ENCODE data around the gene DPF3.

DPF3 gene

DNA sequence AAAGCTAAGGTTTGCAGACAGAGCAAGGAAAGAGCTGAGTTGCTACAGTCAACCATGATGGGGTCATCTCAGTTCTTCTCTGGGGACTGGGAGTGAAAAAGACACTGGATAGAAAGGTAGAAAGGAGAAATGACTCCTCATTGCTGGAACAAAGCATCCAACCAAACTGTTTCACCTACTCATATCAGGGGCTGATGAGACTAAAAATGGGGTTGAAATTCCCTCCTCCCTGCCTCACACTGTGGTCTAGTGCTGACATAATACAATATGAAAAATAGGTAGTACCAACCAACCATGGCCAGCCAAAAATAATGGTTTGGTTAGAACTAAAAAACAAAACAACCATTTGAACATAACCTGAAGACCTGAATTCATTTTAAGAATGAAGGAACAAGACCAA, 220.7 kb downstream of the DPF3 start:
- DNase-seq, result no peak

DNA sequence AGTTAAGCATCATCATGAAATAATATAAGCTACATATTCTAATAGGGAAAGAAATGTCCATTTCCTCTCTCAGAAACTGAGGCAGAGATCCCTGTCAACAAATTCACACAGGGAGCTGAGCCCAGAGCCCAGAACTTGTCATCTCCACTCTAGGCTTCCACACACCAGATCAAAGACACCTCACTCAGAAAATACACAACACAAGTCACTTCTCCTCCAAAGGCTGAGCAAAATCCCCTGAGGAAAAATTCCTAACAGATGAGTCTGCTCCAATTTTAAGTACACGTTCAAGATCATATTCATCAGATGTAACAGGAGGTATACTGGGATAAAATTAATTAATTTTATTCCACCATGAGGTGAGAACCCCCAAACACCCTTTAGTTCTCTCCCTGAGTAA, 227.3 kb downstream of the DPF3 start:
- no peak for DNase-seq

DNA sequence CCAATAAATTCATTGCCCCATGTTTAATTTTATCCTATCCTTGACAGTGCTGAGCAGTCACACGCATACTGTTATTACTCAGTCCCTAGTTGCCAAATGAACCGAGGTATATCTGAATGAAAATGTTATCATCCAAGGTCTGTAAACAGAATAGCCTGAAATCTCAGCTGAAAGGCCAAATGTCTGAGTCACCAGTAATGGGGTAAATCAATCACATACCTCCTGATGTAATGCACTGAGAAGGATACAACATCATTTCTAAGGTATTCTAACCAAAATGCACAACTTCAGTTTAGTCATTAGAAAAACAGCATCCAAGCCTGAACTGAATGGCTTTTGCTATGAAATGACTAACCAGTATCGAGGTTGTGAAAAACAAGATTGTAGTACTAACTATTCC, 228.6 kb downstream of the DPF3 start:
- DNase-seq, result no peak

DNA sequence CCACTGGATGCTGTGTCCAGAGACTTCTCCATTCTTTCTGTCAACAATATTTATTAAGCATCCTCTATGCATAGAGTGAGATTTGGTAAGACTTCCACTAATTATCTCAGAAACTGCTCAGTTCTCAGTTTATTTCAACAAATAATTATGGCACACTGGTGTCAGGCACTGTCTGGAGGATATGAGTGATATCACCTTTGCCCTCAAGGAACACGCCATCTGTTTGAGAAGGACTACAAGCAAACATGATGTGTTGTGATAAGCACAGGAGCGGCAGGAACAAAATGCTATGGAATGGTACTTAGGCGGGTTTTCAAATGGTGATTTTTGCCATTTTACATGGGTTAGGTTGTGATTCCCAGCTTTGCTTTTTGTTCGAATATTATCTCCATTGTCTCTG, 229.2 kb downstream of the DPF3 start:
- DNase-seq, result no peak

DNA sequence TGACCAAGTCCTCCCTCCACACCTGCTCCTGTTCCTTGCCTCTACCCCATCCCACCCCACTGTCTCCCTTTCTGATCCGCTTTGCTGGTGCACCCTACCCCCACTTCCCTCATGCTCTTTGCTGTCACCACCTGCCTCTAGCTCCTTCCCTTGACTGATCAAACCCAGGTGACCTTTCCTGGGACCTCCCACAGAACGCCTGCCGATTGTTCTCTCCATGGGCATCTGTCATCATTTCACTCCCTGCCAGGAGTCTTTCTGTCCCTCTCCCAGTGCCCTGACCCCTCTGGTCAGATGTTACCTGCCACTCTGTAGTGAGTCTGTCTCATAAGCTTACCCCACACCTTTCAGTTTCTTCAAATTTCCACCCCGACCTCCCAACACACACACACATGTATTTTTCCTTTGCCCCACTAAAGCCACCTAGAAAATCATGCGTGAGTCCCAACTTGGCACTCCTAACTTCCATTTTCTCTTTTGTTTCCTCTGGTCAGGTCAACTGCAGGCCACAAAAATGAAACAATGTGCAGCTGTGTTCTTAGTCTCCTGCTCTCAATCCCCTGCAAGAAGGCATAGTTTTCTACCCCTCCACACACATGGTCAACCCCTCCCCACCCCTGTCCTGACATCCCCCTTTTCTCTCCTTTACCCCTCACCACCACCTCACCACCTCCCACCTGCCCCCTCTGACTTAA, 229.8 kb downstream of the DPF3 start:
- DNase-seq, result no peak

DNA sequence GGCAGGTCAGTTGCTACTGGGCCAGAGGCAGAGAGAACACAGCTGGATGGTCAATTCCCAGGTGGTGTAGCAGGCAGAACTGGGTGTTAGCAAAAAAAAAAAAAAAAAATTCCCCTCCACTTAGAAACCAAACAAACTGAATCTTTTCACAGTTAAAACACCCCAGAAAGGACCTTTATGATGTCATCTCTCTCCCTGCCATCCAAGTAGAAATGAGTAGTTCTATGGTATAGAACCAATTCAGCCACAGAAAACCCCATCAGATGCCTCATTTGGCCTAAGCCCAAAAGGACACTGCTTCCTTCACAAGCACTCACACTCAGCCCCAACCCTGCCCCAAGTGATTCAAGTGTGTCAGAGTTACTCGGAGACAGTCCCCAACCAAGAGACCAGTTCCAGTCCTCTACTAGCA, 230.8 kb downstream of the DPF3 start:
- no peak for DNase-seq

DNA sequence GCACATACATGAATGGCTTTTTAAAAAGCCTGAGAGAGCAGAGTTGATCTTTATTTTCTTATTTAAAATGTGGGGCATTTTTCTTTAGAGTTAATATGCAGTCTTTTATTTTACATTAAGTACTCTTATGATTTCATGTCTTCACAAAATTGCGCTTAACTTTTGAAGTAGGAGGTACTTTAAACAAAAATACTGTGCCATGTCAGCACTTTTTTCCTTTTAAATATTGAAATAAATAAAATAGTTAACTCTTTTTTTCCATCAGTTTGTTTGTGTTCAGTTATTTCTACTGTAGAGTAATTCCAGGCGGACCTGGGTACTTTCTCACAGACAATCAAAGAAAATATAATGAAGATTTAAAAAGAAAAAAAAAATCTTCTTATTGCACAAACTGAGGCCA, 231.7 kb downstream of the DPF3 start:
- DNase-seq, result no peak

DNA sequence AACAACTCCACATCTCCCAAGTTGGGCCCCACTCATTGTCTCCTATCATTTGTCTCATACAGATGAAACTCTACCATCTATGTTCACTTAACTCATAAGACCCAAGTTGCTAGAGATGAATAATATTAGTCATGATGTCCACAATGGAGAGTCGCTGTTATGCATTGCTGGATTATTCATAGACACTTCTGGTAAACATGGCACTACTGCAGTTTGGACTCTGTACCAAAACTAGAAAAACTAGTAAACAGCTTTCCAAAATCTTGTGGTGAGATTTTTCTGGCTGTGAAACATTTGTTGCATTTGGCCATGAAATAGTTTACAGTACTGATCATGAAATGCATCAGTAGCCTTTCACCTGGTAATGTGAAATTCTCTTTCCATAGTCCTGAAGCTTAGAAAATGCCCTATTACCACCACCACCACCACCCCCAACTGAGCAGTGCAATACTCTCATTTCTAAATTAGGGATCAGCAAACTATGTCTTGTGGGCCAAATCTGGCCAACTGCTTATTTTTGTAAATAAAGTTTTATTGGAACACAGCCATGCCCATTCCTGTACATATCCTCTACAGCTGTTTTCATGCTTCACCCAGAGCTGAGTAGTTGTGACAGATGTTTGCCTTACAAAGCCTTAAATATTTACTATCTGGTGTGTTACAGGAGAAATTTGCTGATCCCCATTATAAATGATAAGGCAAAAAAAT, 236.5 kb downstream of the DPF3 start:
- DNase-seq, result no peak

DNA sequence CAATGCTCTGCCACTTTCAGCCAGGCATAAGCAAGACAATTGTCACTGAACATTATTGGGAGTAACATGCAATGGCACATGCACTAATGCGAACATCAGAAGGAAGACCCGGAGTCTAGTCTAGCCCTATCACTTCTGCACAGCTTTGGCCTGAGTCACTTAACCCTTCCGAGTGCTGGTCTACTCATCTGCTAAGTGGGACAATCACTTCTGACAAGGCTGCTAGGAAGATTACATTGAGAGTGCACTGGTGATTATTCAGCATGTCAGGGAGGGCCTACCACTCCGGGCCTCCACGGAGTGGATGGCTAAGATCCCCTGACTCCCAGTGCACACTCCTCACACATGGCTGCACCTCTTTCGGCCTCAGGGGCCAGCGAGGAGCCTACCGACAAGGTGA, 240.9 kb downstream of the DPF3 start:
- no peak for DNase-seq

DNA sequence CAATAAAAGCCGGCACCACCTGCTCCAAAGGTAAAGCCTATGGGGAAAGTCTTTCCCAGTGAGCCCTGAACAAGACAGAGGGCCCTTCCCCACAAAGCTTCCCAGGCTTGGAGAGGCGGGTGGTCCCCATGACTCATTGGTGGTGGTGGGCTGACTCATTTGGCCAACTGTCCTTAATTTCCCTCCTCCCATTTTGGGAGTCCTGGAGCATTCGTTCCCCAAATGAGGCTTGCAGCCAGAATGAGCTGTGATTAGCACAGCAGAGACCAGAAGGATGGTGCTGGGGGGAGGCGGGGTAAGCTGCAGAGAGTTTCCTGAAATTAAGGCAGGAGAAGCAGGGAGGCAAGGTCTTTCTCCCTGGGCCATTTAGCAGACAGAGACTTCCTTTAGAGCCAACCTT, 241.7 kb downstream of the DPF3 start:
- no peak for DNase-seq

DNA sequence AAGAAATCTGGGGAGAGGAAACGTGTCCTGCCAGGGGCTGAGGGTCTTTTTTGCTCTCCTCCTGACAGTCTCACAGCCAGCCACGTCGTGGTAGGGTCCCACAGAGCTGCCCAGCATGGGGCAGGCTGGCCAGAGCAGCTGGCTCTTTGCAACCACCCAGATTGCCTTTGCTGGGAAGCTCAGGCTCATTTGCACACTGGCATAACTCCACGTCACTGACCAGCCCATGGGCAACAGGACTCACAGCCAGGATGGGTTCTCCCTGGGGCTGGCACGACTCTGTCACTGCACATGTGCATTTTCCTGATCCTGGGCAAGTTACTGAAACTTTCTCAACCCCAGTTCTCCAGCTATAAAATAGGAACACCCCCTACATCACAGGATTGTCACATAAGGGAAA, 242.2 kb downstream of the DPF3 start:
- no peak for DNase-seq

DNA sequence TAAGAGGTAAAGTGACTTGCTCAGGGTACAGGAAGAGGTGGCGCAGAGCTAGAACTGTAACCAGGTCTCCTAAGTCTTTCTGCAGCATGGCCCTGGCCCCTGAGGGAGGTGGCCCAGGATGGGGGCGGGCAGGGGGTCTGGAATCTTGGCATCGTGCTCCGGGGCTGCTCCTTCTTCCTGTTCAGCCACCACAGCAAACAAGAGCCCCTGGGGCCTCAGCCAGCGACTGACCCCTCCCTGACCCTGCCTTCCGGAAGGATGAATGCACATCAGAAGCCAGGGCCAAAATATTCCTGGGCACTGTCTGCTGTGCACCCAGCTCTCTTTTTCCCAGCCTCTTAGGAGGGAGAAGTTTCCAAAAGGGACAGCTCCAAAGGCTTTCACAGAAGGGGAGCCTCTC, 242.8 kb downstream of the DPF3 start:
- no peak for DNase-seq

DNA sequence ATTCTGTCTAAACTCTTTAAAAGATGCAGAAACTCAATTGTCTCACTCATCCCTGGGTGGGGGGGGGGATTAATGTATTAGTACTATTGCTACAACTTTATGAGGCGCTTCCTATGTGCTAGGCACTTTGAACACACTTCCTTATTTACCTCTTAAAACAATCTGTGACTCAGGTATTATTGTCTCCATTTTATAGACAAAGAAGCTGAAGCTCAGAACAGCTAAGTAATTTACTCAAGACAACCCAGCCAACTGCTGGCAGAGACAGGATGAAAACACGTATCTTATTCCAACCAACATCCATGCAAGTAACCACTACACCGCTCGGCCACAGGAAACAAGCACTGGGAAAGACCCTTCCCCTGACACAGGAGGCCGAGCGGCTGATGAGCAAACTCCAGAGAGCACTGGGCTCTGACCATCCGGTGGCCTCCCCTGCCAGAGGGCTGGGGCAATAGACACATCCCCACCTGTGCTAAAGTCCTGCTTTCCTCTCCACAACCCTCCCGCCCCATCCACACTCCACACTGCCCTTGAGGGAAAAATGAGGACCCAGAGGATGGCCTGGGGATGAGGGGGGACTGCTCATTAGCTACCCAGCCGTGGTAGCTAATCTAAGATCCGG, 244.2 kb downstream of the DPF3 start:
- DNase-seq, result no peak

DNA sequence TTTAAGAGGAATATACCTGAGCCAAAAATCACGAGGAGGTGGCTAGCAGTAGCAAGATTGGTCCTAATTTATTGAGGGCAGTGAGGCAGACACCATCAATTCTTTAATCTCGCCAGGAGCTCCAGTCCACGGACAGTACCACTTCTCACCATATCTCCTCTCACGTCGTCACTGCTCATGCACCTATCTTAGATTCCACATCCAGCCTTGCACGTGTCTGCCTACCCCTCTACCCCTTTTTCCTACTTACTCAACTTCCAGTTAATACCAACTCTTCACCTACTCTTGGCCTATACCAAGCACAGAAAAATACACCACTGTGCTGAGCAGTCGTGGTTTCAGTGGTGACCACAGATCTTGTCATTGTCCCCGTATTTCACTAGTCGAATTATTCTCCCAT, 246.1 kb downstream of the DPF3 start:
- DNase-seq, result no peak

DNA sequence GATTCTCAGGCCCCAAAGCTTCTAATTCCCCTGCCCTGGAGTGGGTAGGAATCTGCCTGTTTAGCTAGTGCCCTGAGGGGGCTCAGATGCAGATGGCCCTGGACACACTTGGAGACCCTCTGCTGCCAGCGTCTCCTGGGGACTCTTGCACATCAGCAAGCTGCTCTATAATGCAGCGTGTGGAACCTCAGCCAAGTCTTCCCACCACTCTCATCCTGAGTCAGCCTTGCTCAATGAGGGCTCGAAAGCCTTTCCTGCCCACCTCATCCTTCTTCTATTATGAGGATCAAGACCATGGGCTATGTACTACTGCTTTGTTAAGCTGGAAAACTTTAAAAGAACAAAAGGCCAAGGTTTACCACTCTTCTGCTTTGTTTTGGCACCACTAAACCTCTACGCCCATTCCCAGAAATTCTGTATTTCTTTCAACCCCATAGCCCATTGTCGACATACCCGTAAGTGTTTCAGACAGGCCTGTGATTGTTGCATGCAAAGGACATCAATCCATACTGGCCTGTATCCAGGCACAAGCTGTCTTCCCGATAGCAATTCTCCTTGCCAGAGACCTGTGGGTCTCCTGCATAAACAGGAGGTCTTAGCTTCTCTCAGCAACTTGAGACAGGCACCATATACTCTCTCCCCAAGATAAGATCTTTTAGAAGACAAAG, 246.9 kb downstream of the DPF3 start:
- DNase-seq, result no peak

DNA sequence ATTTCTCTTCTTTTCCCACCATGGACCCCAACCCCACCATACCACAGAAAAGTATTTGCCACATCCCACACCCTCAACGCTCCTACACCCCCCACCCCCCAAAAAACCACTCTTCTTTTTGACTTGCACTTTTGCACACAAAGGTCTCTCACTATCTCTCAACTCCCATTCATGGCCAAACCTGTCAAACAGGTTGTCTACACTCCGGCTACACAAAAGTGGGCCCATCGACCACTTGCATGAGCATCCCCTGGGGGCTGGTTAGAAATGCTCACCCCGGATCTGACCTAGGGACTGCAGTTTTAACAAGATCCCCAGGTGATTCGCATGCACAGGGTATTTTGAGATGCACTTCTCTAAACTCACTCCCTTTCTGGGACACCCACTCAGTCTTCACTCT, 248.2 kb downstream of the DPF3 start:
- DNase-seq, result no peak

DNA sequence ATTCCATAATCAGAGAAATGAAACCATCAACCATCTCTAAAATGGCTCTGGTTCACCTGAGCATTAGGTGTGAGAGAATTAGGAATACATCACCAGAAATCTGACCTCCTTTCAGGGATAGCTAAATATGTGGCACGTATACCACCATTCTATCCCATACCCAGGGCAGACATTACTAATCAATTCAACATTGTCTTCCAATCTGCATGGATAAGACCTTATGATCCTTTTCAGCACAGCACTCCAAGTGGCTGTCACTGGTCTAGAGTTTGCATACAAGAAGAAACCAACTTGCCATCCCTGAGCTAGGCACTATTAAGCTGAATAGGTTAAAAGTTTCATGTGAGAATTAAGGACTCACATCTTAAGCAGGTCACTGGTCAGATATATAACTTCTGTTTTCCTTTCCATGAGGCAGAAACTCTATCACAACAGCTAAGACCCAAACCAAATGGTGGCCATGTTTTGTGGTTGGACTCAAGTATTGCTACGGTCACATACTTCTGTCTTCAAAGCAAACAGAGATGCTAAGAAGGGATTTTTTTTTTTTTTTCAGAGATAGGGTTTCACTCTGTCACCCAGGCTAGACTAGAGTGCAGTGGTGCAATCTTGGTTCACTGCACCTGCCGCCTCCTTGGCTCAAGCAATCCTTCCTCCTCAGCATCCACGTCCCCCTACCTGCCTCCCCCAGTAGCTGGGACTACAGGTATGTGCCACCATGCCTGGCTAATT, 249.0 kb downstream of the DPF3 start:
- DNase-seq, result no peak

DNA sequence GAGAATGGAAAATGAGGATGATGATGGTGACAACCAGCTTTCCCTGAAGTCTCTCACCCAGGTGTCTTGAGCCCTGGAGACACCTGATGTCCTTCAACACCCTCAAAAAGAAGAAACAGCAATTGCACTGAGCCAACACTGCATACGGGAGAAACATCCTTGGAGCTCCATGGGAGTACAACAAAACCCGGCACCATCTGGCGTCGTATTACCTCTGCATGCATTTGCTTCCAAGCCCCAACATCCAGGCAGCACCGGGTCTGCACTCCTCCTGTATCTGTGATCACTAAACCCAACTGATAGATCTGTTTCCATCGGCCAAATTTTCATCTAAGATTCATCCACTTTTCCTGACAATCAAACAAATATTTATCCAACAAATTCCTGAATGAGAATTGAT, 249.9 kb downstream of the DPF3 start:
- no peak for DNase-seq

DNA sequence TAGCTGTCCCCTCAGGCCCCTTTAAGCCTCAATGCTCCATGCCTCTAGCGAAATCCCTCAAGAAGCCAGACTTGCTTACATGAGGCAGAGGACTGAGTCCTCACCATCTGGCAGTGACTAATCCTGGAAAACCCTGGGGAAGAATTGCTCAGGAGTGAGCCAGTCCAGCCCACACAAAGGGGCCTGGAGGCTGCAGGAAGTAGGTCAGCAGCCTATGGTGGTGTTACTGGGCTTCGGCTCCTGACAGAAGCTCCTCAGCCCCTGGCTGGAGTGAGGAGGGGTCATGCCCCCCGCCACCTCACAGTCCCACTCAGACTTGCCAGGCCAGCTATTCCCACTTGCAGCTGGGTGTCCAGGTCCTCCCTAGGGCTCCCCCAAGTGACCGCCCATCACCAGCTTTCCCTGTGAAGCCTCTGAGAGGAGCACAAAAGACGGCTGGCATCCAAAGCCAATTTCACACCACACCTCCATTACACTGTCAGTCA, 250.5 kb downstream of the DPF3 start:
- no peak for DNase-seq

DNA sequence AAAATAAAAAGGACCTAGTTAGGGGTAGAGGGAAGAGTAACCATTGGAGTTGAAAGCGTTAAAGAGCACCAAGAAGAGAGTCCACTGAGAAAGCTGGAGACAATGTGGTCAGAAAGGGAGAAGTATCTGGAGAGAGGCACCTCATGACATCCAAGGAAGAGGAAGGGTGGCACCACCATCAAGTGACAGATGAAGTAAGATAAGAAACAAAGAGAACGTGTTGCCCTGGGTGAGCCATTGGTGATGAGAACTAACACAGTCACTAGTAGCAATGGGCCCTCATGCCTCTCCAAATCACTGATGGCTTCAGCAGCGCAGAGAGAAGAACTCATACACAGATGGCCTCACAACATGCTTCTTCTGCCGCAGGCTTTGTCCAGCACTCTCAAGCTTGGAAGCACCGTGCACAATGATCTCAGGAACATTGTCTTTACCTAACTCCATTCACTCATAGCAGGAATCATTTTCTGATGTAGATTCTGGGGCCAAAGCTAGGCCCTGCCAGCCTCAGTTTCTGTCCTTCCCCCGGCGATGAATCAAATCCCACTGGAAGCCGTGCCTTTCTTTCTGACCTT, 252.9 kb downstream of the DPF3 start:
- no peak for DNase-seq

DNA sequence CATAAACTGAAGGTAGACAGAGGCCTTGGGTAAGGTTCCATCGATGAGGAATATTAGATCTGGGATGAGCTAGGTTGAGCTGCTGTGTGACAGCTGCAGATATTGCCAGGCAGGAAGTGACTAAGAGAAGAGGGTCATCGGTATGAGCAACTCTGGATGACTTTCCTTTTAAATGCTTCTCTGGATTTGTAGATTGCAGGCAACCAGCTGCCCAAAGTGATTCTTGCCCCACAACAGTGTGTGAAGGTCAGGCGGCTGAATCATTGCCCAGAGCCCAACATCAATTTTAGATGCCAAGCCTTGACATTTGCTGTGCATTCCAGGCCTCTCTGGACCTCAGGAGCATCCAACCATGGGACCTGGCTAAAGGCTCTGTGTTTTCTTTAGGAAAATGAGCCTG, 255.9 kb downstream of the DPF3 start:
- DNase-seq, result no peak

DNA sequence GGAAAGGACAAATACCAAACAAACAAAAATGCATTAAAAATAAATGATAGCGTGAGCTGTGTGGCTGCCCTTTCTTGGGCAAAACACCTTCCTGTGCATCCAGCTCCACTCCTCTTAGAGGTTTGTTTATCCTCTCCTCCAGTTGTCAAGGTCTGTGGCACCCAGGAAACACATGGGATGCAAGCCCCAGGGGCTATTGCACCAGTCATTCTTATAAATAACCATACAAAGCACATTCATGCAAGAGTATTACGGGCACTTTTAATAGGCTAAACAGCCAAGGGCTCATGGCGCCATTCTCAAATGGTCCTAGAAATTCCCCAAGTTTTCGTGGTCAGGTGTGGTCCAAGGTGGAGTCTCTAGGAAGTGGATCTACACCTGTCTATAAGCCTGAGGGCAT, 257.0 kb downstream of the DPF3 start:
- DNase-seq, result no peak

DNA sequence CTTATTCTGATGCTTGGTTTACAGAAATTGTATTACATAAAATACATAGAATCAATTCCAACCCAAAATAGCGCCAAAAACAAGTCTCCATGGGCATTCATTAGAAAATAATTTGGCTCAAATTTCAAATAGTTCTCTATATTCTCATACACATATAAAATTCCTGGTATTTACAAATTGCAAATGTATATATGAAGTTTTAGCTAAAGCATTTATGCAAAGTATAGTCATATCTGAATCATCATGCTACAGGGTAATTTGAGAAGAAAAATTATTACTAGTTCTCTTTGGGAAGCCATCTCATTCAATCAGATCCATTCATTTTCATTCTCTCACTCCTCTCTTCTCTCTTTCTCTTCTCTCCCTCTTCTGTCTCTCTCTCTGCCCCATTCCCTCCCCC, 257.8 kb downstream of the DPF3 start:
- DNase-seq, result no peak

Measured in activated CD4-positive, CD25-positive, alpha-beta regulatory T cell treated with anti-CD3 and anti-CD28 coated beads, Interleukin-2, amount 50 U/mL, for 72 hours (primary cell).